HG03457 (cell line): ENCODE data around the gene ZBTB46.
"Not testable (repeated sequence)": the region's sequence is repeated elsewhere in the genome, so short reads cannot be mapped to it uniquely, and the experiment has no call there.

Experiments
- ATAC-seq: cut with Tn5 transposase; IDR thresholded peaks from one replicate; pipeline ENCODE4 v1.9.1; 2021; ENCODE audit warnings: moderate number of reproducible peaks; ENCODE audit not compliant: unreplicated experiment

ZBTB46 gene

DNA sequence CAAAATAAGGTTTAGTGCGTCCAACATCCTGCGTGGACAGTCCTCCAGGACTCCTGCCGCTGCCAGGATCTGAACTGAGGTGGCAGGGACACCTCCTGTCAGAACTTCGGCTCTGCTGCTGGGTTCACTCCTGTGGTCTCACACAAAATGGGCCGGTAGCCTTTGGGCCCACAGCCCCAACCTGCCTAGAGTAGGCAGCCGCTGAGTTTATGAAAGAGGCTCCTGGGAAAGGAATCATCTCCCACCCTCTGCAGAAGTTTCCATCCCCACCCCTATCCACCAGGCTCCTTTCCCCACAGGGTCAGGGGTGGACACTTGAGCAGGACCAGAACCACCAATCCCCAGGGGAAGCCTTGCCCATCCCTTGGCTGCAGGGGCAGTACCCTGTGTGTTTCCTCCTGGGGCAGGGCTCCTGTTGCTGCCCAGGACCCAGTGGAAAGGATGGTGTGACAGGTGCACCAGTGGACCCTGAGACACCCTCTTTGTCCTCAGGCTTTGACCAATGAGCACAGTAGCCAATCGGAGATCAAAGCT is 28.2 kb upstream of the ZBTB46 start:
- ATAC-seq = no peak

DNA sequence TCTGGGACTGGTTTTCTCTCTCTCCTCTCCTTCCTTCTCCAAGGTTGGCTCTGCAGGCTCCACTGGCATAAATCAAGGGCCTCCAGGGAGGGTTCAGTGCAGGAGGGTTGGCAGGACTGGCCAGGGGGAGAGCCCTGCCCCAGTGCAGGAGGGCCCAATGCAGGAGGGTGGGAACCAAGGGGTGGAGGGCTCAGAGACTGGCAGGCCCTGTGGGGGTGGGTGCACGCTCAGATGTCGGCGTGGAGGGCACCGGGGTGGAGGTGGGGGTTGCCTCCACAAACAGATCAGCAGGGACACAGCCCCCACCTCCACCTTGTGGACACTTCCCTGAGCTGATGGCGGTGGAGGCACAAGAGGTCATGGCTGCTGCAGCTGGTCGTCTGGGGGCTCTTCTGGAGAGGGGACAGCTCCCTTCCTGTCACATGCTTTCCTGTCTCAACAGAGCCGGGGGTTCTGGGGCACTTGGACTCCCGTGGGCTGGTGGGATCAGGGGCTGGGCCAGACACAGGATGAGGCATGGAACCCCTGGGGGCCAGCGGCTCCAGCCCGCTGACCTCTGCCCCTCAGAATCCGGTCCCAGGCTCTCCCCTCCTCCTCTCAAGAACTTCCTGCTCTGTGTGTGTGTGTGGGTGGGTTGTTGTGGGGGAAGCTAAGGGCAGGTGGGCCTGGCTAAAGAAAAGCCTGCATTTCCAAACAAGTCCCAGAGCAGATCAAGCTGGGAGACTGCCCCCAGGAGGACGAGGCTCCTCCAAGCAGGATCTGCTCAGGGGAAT is 27.5 kb upstream of the ZBTB46 start:
- no peak for ATAC-seq

DNA sequence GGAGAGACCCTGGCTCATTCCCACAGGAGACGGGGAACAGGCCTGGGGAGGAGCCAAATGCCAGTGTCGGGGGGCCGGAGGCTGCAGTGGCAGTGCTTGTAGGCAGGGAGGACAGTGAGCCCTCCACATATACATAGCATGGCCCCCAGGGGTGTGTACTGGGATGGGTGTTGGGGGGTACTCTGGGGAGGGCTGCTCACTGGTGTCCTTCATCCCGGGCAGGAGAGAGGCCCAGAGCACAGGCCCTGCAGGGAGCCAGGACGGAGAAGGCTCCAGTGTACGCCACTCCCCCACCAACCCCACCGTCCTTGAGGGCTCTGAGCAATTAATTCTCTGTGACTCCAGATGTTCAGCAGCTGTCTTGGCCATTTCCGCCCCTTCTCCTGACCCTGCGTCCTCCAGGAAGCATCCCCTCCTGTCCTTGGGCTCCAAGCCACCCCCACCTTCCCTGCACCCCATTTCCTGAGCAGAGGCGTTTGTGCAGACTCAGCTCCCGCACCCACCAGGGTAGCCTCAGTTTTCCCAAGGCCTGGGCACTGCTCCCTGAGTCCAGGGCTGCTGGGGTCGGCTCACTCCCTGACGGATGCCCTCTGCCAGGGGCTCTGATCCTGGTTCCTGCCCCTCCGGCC is 26.8 kb upstream of the ZBTB46 start:
- no peak for ATAC-seq

DNA sequence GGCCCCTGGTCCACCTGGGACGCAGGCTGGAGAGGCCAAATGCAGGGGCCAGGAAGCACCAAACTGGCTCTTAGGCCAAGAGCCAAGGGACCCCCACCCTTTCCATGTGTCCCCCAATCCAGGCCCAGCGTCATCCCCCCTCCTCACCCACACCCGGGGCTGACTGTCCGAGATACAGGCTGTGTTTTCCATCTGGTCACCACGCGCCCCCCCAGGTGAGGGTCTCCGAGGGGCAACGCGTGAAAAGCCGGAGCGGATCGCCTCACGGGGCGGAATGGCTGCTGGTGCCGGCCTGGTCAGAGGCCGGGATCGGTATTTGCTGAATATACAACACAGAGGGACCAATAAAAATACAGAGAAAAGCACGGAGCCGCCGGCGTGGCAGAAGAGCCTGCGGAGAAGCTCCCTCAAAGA is 25.0 kb upstream of the ZBTB46 start:
- ATAC-seq = no peak

DNA sequence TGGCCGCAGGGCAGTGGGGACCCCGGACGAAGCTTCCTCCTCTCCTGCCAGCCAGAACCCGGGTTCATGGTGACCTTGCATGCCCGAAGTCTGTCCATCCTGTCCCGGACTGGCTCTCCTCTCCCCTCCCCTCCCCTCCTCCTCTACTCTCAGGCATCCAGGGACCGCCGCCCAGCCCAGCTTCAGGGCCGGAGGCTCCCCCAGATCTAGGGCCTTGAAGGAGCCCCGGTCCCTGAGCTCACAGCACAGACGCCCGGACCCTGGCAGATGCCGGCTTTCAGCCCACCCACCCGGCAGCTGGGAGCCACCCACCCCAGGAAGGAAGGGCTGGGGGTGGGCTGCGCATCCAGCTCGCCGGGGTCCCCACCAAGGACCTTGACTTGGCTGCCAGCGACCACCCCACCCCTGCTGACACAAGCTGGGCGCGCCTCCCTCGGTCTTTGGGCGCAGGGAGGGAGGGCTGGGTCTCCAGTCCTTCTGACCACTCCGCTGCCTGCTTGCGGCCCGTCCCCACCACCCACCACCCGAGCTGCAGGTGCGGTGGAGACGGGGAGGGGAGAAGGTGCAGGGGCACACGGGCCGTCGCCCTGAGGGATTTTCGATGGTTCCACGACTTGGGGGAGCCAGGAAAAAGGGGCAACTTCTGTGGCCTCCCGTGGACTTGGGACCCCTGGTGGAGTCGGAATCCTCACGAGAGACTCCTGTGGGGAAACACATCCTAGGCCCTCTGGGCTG is 24.5 kb upstream of the ZBTB46 start:
- ATAC-seq = no peak

DNA sequence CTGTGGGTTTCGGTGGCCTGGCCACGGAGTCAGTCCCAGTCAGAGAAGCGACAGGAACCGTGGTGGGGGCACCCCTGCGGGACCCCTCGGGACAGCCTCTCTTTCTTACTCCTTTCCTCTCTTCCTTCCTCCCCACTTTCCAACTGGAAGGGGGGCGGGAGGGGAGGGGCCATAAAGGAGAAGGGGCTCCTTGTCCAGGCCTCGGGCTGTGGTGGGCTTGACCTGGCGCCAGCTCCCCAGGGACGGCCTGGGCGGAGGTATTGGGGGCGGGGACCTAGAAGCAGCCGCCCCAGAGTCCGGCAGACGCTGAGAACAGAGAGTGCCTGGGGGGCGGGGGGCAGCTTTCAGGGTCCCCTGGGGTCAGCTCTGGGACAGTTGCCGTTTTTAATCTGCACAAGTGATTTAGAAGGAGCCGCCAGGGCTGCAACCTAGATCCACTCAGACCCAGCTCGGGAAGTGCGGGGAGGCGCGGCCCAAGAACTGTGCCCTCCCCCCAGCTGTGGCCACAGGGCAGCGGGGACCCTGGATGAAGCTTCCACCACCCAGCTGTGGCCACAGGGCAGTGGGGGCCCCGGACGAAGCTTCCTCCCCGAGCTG is 23.8 kb upstream of the ZBTB46 start:
- no peak for ATAC-seq

DNA sequence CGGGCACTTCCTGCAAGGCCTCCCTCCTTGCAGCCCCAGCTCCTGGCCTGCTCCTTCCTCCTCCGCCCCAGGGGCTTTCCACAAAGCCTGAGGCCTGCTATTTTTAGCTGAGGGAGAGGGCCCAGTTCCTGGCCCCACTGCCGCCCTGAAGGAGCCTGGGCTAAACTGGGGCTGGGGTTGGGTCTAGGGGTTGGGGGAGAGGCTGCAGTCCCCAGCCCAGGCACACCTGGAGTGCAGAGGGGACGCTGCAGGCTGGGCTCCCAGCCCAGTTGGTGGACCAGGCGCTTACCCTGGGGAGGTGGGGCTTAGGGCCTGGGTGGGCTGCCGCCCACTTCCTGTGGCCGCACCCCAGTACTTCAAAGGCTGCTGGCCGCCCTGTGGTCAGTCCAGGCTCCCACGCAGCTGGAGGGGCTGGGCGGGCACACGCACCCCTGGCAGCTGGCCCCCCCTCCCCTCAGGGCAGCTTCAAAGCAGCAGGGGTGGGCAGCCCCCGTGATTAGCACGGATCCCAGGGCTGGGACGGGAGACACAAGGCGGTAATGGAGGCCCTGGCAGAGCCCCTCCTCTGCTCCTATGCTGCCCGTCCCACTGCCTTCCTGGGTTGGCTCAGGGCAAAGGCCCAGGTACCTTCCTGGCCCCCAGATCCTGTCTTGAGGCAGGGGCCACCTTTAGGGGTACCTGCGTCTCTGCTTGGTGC is 23.2 kb upstream of the ZBTB46 start:
- no peak for ATAC-seq

DNA sequence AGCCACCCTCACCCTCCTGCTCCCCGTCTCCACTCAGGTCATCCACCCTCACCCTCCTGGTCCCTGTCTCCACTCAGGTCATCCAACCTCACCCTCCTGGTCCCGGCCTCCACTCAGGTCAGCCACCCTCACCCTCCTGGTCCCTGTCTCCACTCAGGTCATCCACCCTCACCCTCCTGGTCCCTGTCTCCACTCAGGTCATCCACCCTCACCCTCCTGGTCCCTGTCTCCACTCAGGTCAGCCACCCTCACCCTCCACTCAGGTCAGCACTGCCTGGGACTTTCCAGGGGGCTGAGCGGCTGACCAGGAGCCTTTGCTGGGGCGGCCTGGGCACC is 22.6 kb upstream of the ZBTB46 start:
- ATAC-seq = not testable (repeated sequence)

DNA sequence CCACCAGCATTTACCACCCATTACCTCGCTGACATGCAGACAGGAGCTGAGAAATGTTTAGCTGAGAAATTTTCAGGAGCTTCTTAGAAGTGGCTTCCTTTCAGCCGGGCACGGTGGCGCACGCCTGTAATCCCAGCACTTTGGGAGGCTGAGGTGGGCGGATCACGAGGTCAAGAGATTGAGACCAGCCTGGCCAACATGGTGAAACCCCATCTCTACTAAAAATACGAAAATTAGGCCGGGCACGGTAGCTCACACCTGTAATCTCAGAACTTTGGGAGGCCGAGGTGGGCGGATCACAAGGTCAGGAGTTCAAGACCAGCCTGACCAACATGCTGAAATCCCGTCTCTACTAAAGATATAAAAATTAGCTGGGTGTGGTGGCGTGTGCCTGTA is 20.5 kb upstream of the ZBTB46 start:
- not testable (repeated sequence) for ATAC-seq

DNA sequence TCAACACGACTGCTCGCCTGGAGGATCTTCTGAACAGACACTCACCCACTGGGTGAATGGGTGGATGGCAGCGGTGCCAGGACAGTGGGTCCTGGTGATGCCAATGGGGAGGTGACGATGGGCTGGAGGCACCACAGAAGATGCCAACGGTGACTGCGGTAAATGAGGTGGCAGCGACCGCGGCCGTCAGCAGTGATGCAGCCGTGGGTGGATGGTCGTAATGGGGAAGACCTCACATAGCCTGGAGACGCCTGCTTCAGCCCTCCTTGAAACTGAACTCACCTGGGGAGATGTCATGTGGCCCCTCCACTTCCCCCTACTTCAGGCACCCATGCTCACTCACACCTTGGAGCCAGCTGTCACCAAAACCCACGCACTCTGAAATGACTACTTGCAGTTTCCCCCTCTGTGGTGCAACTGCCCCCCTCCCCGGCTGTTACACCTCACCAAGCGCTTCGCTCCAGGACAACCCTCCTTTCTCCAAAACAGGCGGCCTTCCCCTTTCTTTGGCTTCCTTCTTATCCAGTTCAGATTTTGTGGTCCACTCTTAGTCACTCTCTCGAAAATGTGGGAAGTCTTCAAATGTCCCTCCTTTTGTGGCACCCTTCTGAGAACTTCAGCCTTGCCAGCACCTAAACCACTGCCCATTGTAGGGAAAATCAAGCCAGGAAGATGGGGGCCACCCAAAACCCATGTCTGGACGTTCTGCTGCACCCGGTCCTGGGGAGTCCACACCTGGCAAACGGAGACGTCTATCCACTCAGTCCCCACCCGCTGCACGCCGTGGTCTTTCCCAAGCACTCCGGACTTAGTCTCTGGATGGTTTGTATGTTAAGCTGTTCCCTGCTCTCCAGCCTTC is 19.9 kb upstream of the ZBTB46 start:
- ATAC-seq = peak; percentile 52

DNA sequence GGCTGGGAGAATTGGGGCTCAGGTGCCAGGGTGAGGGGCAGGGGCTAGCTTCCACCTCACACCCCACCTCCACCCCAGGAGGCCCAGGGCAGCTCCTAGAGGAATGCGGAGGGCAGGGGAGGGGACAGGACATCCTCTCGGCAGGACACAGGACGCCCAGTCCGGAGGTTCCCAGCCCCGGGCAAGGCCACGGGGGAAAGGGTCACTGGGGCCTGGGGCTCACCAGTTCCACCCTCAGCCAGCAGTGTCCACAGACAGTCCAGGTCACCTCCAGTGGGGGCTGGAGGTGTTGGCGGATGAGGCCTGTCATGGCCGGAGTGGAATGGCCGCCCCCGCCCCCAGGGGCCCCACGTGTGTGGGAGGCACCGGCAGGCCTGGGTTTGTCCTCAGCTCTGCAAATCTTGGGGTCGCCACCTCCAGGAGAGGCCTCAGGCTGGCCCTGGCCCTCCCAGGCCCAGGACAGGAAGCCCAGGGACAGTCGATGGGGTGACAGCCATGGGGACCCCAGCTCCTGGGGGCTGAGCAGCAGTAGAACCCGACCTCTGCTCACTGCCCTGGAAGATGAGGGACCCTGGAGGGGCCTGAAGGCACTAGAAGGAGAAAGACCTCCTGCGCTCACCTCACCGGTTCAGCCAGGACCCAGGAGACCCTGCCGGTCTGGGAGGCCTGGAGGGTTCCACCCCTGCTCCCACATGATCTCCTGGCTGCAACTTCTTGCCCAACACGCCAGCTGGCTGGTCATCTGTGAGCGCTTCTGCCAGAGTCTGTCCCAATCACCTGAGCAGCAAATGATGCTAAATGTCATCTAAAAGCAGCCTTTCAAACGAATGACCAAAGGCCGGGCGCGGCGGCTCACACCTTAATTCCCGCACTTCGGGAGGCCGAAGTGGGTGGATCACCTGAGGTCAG is 17.2 kb upstream of the ZBTB46 start:
- ATAC-seq = no peak

DNA sequence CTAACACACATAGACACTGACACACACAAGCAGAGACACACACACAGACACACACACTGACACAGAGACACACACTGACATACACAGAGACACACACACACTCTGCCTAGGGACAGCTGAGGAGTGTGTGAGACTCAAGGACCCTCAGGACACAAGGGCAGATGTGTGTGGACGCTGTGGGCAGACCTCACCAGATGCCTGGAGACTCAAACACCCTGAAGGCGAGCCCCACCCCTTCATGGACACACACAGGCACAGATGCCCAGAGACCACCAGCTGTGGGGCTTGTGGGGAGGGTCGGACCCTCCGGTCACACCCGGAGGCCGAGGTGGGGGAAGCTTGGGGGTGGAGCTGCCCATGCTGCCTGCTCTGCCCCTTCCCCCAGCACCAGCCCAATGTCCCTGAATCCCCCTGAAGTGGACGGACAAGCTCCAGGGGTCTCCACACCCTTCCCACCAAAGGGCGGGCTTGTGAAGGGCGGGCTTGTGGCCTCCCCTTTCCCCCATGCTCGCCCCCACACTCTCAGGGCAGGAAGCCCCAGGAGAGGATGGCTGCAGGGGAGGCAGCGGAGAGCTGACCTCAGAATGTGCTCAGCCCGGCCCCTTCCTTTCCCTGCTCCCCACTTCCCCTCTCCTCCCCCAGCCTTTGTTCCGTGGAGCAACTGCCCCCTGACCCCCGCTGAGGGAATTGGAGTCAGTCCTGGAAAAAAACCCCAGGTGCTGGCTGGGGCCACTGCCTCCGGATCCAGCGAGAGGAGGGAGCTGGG is 16.4 kb upstream of the ZBTB46 start:
- ATAC-seq = no peak

DNA sequence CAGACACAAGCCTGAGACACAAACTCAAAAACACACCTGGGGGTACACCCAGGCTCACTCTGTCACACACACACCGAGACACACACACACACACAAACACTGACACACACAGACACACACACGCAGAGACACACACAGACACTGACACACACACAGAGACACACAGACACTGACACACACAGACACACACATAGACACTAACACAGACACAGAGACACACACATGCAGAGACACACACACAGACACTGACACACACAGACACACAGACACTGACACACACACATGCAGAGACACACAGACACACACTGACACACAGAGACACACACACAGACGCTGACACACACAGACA is 15.8 kb upstream of the ZBTB46 start:
- no peak for ATAC-seq

DNA sequence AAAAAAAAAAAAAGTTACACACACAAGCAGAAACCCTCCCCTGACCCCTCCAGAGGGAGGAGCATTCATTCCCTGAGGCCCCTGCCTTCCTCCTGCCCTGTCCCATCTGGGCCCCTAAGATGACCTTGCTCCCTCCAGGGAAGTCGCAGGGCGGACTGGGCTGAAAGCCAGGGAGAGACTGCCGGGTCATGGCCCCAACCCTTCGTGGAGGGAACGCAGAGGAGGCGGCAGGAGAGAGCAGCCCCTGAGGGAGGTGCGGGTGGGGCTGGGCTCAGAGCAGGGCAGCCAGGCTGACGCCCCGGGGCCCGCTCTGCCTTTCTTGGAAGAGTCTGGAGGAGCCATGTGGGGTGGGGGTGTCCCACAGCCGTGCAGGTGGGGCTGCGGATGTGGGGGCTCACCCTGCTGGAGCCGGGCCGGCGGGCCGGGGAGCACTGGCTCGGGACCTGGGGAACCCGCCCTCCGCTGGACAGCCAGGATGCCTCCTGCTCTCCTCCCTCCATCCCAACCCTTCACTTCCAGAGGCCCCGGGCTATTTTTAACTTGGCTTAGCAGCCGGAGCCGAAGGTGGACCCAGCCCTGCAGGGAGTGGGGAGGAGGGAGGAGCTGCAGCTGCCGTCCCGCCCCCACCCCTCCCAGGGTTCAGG is 15.2 kb upstream of the ZBTB46 start:
- no peak for ATAC-seq

DNA sequence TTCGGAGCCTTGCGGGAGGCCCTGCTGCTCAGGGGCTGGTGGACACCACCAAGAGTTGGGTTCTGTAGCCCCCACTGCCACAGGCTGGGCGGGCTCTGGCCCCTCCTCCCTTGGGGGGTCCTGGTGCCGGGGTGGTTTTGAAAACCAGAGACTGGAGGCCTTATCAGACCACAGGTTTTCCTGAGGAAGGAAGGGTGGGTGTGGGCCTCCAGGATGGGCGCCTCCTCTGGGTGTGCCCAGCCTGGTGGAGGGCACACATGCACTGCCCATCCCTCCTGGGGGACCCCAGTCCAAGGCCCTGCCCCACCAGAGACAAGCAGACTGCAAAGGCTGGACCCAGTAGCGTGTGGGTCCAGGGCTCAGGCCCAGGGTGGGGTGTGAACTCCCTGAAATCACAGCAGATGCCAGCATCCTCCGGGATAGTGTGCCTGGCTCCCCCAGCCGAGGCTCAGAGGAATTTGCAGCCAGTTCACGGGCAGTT is 13.5 kb upstream of the ZBTB46 start:
- no peak for ATAC-seq

DNA sequence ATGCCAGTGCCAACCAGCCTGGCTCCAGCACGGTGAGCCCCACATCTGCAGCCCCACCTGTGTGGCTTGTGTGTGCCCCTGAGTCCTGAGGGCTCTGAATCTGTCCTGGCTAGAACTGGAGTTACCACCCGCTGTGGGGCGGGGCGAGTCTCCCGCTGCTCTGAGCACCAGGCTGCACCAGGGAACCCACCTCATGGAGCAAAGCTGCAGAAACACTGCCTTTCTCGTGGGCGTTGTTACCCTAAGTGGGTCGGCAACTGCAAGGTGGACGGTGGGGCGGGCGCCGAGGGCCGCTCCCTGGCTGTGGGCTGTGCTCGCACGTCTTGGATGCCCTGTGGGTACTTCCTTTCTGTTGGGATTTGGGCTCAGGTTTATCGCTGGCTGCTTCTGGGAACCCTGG is 12.7 kb upstream of the ZBTB46 start:
- no peak for ATAC-seq

DNA sequence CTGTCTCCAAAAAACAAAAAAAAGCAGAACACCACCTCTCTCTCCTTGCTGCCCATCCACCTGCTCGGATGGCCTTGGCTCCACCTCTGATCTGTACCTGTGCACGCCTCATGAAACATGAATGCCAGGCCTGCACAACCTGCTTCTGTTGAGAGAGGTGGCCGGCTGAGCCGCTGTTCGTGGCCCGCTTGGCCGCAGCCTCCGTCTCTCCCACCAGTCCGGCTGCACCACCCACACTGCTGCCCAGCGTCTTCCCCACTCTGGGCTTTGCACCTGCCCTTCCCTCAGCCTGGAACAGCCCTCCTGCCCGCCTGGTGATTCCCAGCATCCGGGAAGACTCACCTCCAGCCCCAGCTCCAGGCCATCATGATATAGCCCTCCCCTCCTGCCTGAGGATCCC is 12.2 kb upstream of the ZBTB46 start:
- ATAC-seq = no peak

DNA sequence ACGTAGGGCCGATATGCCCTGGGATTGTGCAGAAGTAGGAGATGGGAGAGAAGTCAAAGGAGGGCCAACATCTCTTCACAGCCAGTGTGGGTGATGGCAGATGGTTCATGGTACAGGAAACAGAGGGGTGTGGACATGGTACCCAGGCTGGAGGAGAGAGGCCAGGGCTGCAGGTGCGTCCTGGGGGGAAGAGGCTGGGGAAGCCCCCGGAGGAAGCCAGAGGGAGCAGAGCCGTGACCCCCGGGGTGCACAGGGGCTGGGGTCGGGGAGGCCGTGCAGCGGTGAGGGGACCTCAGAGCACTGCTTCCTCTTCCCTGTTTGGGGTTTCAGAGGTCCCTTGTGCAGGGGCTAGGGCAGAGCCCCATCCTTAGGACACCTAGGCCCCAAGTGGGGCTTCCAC is 11.2 kb upstream of the ZBTB46 start:
- ATAC-seq = no peak
